ENCODE results near the gene POLD2. TPM values are rescaled to one million over a fixed set of nuclear protein-coding genes. Genes with fewer than 3 reads are reported as not detected.

Gene POLD2
- total RNA-seq, 6 experiments from 2014 or later: 36.4 to 73.4 (median 57.3) TPM

DNA sequence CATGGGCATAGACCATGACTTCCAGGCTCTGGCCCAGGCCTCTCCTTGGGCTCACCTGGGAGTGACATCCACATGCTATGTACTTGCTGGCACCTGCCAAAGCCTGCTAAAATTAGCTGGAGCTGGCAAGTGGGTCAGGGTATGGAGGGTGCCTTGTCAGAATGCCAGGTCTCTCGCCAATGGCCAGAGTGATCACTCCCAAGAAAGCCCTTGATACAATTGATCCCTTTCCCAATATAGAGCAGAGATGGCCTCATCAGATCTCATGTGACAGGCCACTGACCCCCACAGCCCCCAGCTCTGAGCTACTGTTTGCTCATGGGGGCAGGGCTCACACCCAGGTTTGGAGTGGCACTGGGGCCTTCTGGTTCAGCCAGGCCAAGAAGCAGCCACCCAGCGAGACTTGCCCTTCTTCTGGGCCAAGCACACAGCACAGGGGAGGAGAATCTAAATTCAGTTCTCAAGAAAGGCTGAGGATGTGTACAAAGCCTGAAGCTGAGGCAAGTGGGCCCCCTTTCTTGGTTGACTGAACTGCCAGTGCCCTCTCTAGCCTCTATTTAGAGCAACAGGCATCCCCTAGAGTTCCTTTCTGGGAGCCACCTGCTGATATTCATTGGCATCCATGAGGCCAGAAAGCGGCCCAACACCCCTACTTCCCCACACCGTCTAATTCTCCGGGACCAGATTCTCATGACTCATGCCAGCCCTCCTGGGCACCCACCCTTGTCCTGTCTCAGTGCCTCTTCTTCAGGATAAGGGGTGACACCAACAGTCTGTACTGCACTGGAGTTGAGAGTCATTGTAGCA is 36.7 kb upstream of the POLD2 start:
- Histone ChIP-seq H3K36me3 (no peaks in the 10 kb centered on the region), H3K27me3 (no peaks in the 10 kb centered on the region), H3K4me1 (peaks cover 0 to 79% (median 39%) of the 10 kb centered on the region in 4 donors), H3K9me3 (no peaks in the 10 kb centered on the region), H3K4me3 (no peak overlapping the region), H3K27ac (peak overlapping the region in 2 of 3 donors; percentile 32 to 73)
- intact Hi-C loops (cut with DNase I): no loop called here
- peak; percentile 54 to 95 (median 93) for DNase-seq
- ATAC-seq: peak; percentile 20 to 66 (median 64)
- TF ChIP-seq, protein P1, sequence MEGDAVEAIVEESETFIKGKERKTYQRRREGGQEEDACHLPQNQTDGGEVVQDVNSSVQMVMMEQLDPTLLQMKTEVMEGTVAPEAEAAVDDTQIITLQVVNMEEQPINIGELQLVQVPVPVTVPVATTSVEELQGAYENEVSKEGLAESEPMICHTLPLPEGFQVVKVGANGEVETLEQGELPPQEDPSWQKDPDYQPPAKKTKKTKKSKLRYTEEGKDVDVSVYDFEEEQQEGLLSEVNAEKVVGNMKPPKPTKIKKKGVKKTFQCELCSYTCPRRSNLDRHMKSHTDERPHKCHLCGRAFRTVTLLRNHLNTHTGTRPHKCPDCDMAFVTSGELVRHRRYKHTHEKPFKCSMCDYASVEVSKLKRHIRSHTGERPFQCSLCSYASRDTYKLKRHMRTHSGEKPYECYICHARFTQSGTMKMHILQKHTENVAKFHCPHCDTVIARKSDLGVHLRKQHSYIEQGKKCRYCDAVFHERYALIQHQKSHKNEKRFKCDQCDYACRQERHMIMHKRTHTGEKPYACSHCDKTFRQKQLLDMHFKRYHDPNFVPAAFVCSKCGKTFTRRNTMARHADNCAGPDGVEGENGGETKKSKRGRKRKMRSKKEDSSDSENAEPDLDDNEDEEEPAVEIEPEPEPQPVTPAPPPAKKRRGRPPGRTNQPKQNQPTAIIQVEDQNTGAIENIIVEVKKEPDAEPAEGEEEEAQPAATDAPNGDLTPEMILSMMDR (IDR thresholded peaks at IDR 0.05): no peak
- TF ChIP-seq POLR2A (IDR thresholded peaks at IDR 0.05): no peak
- 63% methylated on average over 1 of the region's 5 CpGs for WGBS (ENCODE audit: insufficient coverage, low coverage, low lambda C conversion rate, missing lambda C conversion rate)

DNA sequence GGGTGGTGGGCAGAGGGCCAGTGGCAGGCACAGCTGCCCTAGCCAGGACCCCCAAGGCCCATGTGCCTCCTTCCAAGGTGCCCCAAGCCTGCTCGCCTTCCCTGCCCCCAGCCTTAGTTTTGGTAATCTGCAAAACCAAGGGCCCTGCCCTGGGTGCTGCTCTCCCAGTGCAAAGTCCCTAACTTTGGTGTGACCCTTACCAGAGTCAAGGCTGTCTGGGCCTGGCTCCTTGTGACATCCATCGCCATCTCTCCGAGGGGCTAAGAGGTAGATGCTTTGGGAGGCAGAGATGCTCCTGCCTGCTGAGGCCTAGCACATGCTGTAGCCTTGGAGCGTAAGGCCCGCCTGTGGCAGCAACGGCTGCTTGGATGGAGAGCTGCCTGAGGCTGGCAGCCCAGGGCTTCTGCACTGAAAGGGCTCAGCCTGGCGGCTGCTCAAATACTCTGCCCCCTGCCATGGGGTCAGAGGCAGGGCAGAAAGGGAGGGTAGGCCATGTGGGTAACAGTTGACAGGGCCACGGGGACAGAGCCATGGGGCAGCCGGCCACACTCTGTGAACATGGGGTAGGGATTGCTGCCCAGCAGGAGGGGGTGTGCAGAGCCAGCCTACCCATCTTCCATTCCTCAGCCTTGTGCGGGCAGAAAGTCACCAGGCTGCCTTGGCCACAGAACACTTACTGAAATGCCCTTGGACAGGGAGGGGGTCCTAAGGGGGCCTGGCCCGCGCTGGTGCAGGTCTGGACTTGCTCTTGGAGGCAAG is 35.7 kb upstream of the POLD2 start:
- peak overlapping the region in 2 of 3 donors; percentile 28 to 73 for H3K27ac ChIP-seq
- H3K36me3 ChIP-seq: no peaks in the 10 kb centered on the region
- no peaks in the 10 kb centered on the region for H3K9me3 ChIP-seq
- WGBS (ENCODE audit: insufficient coverage, low coverage, low lambda C conversion rate, missing lambda C conversion rate): 20% methylated on average over 1 of the region's 12 CpGs
- no peaks in the 10 kb centered on the region for H3K27me3 ChIP-seq
- peaks cover 0 to 79% (median 39%) of the 10 kb centered on the region in 4 donors for H3K4me1 ChIP-seq
- ATAC-seq (peak in 3 of 4 donors; percentile 47 to 58 (median 48)), DNase-seq (peak in 2 of 3 donors; percentile 88 to 89)
- H3K4me3 ChIP-seq: peak overlapping the region in 1 of 3 donors; percentile 3
- TF ChIP-seq POLR2A (IDR thresholded peaks at IDR 0.05): no peak
- TF ChIP-seq, protein P1 (IDR thresholded peaks at IDR 0.05): no peak
- intact Hi-C loops (cut with DNase I): no loop called here

DNA sequence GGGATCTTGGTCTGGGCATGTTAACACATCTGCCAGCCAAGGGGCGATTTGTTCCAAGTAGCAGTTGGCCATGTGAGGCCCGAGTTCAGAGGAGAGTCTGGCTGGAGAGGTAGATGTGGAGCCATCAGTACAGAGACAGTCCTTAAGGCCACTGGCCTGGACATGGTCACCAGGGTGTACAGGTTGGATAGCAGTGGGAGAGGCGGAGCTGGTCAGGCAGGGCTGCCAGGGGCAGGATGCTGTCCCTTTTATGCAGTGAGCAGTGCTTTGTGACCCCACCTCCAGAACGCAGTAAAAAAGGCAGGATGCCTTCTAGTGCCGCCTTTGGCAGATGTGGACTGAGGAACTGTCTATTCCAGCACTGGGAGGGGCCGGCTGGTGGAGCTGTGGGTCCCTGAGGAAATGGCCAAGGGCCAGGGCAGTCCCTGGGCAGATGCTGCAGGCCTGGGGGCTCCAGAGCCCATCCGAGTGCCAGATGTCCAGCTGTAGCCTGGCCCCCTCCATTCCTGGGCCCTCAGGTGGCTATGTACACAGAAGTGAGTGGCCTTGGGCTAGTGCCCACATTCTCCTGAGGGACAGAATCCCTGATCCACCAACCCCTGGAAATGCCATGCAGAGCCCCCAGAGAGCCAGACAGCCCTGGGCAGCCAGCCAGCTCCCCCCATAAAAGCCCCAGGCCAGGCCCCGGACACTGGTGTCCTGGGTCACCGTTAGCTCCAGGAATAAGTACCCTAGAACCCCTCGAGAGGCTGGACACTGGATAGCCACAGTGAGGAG is 34.9 kb upstream of the POLD2 start:
- H3K4me1 ChIP-seq: peaks cover 0 to 75% (median 39%) of the 10 kb centered on the region in 4 donors
- H3K36me3 ChIP-seq: no peaks in the 10 kb centered on the region
- ATAC-seq: peak in 2 of 4 donors; percentile 6
- H3K9me3 ChIP-seq: no peaks in the 10 kb centered on the region
- peak overlapping the region in 1 of 3 donors; percentile 3 for H3K4me3 ChIP-seq
- H3K27me3 ChIP-seq: no peaks in the 10 kb centered on the region
- H3K27ac ChIP-seq: peak overlapping the region in 2 of 3 donors; percentile 23 to 73
- no peak for TF ChIP-seq POLR2A (IDR thresholded peaks at IDR 0.05)
- TF ChIP-seq, protein P1 (IDR thresholded peaks at IDR 0.05): no peak
- intact Hi-C loops (cut with DNase I): no loop called here
- WGBS (ENCODE audit: insufficient coverage, low coverage, low lambda C conversion rate, missing lambda C conversion rate): 40% methylated on average over 4 of the region's 10 CpGs
- DNase-seq: peak in 1 of 3 donors; percentile 71
